Mucosa of descending colon (tissue), 3 donors: ENCODE data around the gene NEK10. TPM values are rescaled to one million over a fixed set of nuclear protein-coding genes. Genes with fewer than 3 reads are reported as not detected.

ENCODE experiments used
- ATAC-seq: fragments of 200-7000 bp; cut with Tn5 transposase; one replicate; pipeline ENCODE4 v1.9.1; 2020; ENCODE audit warnings: mild to moderate bottlenecking, moderate library complexity
- DNase-seq, 3 donors: peaks; one replicate each; pipeline ENCODE4 v3.0.0-alpha.2; 2020
- H3K36me3 ChIP-seq: fragments of 200-600 bp; one replicate; pipeline ENCODE4 v1.8.0; 2021; ENCODE audit warnings: low read depth, mild to moderate bottlenecking
- H3K4me1 ChIP-seq: fragments of 200-600 bp; one replicate; pipeline ENCODE4 v1.8.0; 2021; ENCODE audit warnings: low read depth, mild to moderate bottlenecking
- H3K4me3 ChIP-seq: fragments of 200-600 bp; one replicate; pipeline ENCODE4 v1.8.0; 2021; ENCODE audit warnings: mild to moderate bottlenecking
- H3K9me3 ChIP-seq: fragments of 200-600 bp; one replicate; pipeline ENCODE4 v1.8.0; 2021; ENCODE audit warnings: mild to moderate bottlenecking
- CTCF ChIP-seq: fragments of 200-600 bp; IDR thresholded peaks from one replicate; pipeline ENCODE4 v1.8.0; 2022; ENCODE audit warnings: antibody characterized with exemption, mild to moderate bottlenecking
- intact Hi-C, 2 donors: fragments of 100-400 bp; cut with DNase I in 1 of 2; cut with micrococcal nuclease in 1 of 2; formaldehyde crosslinking; loops; one replicate each; pipeline versions ENCODE4 v1.11.0 to v1.11.1; 2022; cut with DNase I, micrococcal nuclease
- total RNA-seq, 3 donors: library from RNA; stranded (reverse); fragmentation: NEBNext Ultra II Directional in 2 of 3; extraction: Animal tissue kit (Norgen Biotek cat#: 25700) in 2 of 3; gene quantifications; one replicate each; pipeline versions ENCODE4 v1.2.1 to v1.2.4, GENCODE V29; 2021 to 2023
- donor health status: DM: no; HTN: no; CAD: no; lungs with moderate emphysema.
- donor health status: DM: no; HTN: no; CAD: no.
- donor health status: DM: no; HTN: yes; CAD: no.

The NEK10 gene
- total RNA-seq, 3 donors from 2014 or later, result 1.1 to 6.5 (median 1.4) TPM

GRCh38 chr3:27141668-27142067 lies 227.5 kb downstream of the NEK10 start:
- no peak for TF ChIP-seq CTCF
- ATAC-seq (no peak), DNase-seq (no peak)
- Histone ChIP-seq H3K9me3 (no peaks in the 10 kb centered on the region), H3K4me1 (no peaks in the 10 kb centered on the region), H3K4me3 (no peak overlapping the region), H3K36me3 (no peaks in the 10 kb centered on the region)
- intact Hi-C loops, result no loop called here

GRCh38 chr3:27138562-27138961 lies 230.6 kb downstream of the NEK10 start:
- intact Hi-C loops, result no loop called here
- no peak for TF ChIP-seq CTCF
- no peaks in the 10 kb centered on the region for H3K36me3 ChIP-seq
- H3K9me3 ChIP-seq, result no peaks in the 10 kb centered on the region
- ATAC-seq (no peak), DNase-seq (no peak)
- H3K4me1 ChIP-seq, result no peaks in the 10 kb centered on the region
- no peak overlapping the region for H3K4me3 ChIP-seq

GRCh38 chr3:27138005-27138404 lies 231.2 kb downstream of the NEK10 start:
- no peak for TF ChIP-seq CTCF
- H3K4me1 ChIP-seq, result no peaks in the 10 kb centered on the region
- ATAC-seq (no peak), DNase-seq (no peak)
- no peaks in the 10 kb centered on the region for H3K9me3 ChIP-seq
- no peaks in the 10 kb centered on the region for H3K36me3 ChIP-seq
- intact Hi-C loops, result no loop called here
- no peak overlapping the region for H3K4me3 ChIP-seq

- intact Hi-C loops, result no loop called here
- Histone ChIP-seq H3K4me1 (no peaks in the 10 kb centered on the region), H3K4me3 (no peak overlapping the region), H3K9me3 (no peaks in the 10 kb centered on the region), H3K36me3 (no peaks in the 10 kb centered on the region)
- ATAC-seq (peak; percentile 92), DNase-seq (peak in 2 of 3 donors; percentile 65 to 71)
- TF ChIP-seq CTCF, result peak; percentile 67
Measured at GRCh38 chr3:27134171-27134796, 234.9 kb downstream of the NEK10 start.

- DNase-seq, result no peak
- Histone ChIP-seq H3K4me1 (no peaks in the 10 kb centered on the region), H3K9me3 (no peaks in the 10 kb centered on the region), H3K4me3 (no peak overlapping the region), H3K36me3 (no peaks in the 10 kb centered on the region)
- intact Hi-C loops, result no loop called here
- no peak for TF ChIP-seq CTCF
- peak; percentile 76 for ATAC-seq
Measured at GRCh38 chr3:27133060-27133459, 236.1 kb downstream of the NEK10 start.

GRCh38 chr3:27130796-27131195 lies 238.4 kb downstream of the NEK10 start:
- no peak overlapping the region for H3K4me3 ChIP-seq
- H3K9me3 ChIP-seq, result no peaks in the 10 kb centered on the region
- ATAC-seq (no peak), DNase-seq (no peak)
- no peaks in the 10 kb centered on the region for H3K4me1 ChIP-seq
- no peak for TF ChIP-seq CTCF
- H3K36me3 ChIP-seq, result no peaks in the 10 kb centered on the region
- intact Hi-C loops, result no loop called here
